ENCODE results near the gene ABCB9. TPM values are rescaled to one million over a fixed set of nuclear protein-coding genes. Genes with fewer than 3 reads are reported as not detected.
"Not testable (repeated sequence)": the region's sequence is repeated elsewhere in the genome, so short reads cannot be mapped to it uniquely, and the experiment has no call there.

Gene ABCB9
- total and polyA plus RNA-seq, 8 donors = 1.3 to 6.7 (median 3.1) TPM

GRCh38 chr12:122895320-122895703 is 71.0 kb downstream of the ABCB9 start:
- TF ChIP-seq, protein P1, sequence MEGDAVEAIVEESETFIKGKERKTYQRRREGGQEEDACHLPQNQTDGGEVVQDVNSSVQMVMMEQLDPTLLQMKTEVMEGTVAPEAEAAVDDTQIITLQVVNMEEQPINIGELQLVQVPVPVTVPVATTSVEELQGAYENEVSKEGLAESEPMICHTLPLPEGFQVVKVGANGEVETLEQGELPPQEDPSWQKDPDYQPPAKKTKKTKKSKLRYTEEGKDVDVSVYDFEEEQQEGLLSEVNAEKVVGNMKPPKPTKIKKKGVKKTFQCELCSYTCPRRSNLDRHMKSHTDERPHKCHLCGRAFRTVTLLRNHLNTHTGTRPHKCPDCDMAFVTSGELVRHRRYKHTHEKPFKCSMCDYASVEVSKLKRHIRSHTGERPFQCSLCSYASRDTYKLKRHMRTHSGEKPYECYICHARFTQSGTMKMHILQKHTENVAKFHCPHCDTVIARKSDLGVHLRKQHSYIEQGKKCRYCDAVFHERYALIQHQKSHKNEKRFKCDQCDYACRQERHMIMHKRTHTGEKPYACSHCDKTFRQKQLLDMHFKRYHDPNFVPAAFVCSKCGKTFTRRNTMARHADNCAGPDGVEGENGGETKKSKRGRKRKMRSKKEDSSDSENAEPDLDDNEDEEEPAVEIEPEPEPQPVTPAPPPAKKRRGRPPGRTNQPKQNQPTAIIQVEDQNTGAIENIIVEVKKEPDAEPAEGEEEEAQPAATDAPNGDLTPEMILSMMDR (IDR thresholded peaks at IDR 0.05) = no peak
- intact Hi-C loops (cut with DNase I) = no loop called here
- Histone ChIP-seq H3K27ac (peak overlapping the region; percentile 74 to 96 (median 80)), H3K4me1 (peaks cover 30 to 43% (median 37%) of the 10 kb centered on the region in 3 donors), H3K9me3 (no peaks in the 10 kb centered on the region), H3K4me3 (peak overlapping the region; percentile 51 to 81 (median 72)), H3K27me3 (no peaks in the 10 kb centered on the region), H3K36me3 (no peaks in the 10 kb centered on the region)
- no peak for DNase-seq
- peak; percentile 5 to 20 (median 15) for ATAC-seq
- WGBS, 2 donors = 3 to 5% methylated on average over 9 of the region's 9 CpGs
- no peak for FAIRE-seq

- intact Hi-C loops (cut with DNase I) = no loop called here
- 25 to 34% methylated on average over 14 to 15 of the region's 15 CpGs for WGBS, 2 donors
- Histone ChIP-seq H3K9me3 (no peaks in the 10 kb centered on the region), H3K27ac (peak overlapping the region; percentile 74 to 96 (median 80)), H3K36me3 (no peaks in the 10 kb centered on the region), H3K27me3 (no peaks in the 10 kb centered on the region), H3K4me3 (peak overlapping the region in 3 of 4 donors; percentile 68 to 81 (median 76)), H3K4me1 (peaks cover 37 to 51% (median 39%) of the 10 kb centered on the region in 3 donors)
- TF ChIP-seq, protein P1 (IDR thresholded peaks at IDR 0.05) = no peak
- DNase-seq (peak in 2 of 6 donors; percentile 41 to 61), ATAC-seq (peak; percentile 10 to 34 (median 20)), FAIRE-seq (no peak)
These were observed 71.8 kb downstream of the ABCB9 start for GRCh38 chr12:122894193-122895121.

DNA sequence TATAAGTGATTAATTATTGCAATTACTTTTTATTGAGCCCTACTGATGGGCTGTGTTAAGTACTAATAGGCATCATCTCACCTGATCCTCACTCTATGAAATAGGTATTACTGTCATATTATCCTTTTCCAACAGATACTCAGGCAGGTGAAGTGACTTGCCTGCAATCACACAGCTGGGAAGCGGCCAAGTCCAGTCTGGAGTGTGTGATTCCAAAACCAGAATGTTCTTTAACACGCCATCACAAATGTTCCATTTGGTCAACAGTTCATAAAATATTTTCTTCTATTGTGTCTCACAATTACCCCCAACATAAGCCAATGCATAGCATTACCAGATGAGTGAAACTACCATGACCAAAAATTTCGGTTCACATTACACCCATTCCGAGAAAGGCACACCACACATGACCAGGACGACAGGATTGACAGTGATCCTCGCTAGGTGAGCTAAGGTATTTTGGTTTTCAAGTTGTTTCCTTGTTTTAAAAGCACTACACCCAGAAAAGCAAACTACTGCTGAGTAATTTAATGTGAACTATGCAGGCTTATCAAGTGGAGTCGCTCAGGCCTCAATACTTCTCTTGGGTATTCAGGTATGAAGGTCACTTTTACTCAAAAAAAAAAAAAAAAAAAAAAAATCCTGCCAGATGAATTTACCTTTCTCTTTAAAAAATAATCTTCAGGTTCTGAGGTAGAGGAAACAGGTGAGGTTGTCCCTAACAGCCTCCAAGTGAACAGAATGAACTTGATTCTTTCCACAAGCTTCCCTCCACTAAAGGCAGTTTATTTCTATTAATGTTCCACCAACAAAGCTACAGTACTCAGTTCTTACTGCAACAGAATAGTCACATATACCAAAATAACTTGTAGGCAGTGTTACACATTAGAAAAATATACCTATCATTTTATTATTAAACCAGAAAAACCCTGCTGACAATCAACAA is 72.8 kb downstream of the ABCB9 start:
- Histone ChIP-seq H3K4me3 (peak overlapping the region in 2 of 4 donors; percentile 68 to 76), H3K27me3 (no peaks in the 10 kb centered on the region), H3K9me3 (no peaks in the 10 kb centered on the region), H3K4me1 (peaks cover 44 to 60% (median 47%) of the 10 kb centered on the region in 3 donors), H3K27ac (peak overlapping the region; percentile 74 to 96 (median 80)), H3K36me3 (no peaks in the 10 kb centered on the region)
- intact Hi-C loops (cut with DNase I) = no loop called here
- FAIRE-seq (no peak), ATAC-seq (peak; percentile 16 to 52 (median 44)), DNase-seq (peak in 1 of 6 donors; percentile 48)
- TF ChIP-seq, protein P1 (IDR thresholded peaks at IDR 0.05) = no peak
- 22 to 23% methylated on average over 7 of the region's 7 CpGs for WGBS, 2 donors

- ATAC-seq; FAIRE-seq; H3K9me3 ChIP-seq; H3K36me3 ChIP-seq; H3K4me3 ChIP-seq; H3K27me3 ChIP-seq; DNase-seq; intact Hi-C loops (cut with DNase I): not testable (repeated sequence)
- Histone ChIP-seq H3K27ac (peak overlapping the region; percentile 74 to 96 (median 80)), H3K4me1 (peaks cover 48 to 66% (median 51%) of the 10 kb centered on the region in 3 donors)
- WGBS, 2 donors = 92% methylated on average over 9 of the region's 9 CpGs
These were observed 73.5 kb downstream of the ABCB9 start for GRCh38 chr12:122892724-122893123.

All from pancreas (tissue), 10 donors.